GM12872 (cell line): ENCODE results near the gene CLEC16A.
A peak's percentile ranks its signal among the peaks of the same experiment; 100 is the strongest.

Experiments used
- CTCF ChIP-seq: IDR thresholded peaks from 3 replicates; pipeline ENCODE4 v1.5.1; 2011; ENCODE audit warnings: low read depth, mild to moderate bottlenecking, low read length, moderate library complexity; ENCODE audit not compliant: insufficient read depth

Gene CLEC16A

GRCh38 chr16:10906914-10907756 is 37.2 kb upstream of the CLEC16A start:
- TF ChIP-seq CTCF = no peak

DNA sequence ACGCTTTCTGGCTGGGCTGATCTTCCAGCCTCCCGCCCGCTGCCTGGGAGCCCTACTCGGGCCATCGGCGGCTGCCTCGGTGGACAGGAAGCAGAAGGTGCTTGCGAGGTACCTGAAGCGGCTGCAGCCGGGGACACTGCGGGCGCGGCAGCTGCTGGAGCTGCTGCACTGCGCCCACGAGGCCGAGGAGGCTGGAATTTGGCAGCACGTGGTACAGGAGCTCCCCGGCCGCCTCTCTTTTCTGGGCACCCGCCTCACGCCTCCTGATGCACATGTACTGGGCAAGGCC is 36.7 kb upstream of the CLEC16A start:
- no peak for TF ChIP-seq CTCF

- TF ChIP-seq CTCF = no peak
Observed at GRCh38 chr16:10911267-10911666, 33.1 kb upstream of the CLEC16A start.

GRCh38 chr16:10916534-10916933 is 27.8 kb upstream of the CLEC16A start:
- no peak for TF ChIP-seq CTCF

DNA sequence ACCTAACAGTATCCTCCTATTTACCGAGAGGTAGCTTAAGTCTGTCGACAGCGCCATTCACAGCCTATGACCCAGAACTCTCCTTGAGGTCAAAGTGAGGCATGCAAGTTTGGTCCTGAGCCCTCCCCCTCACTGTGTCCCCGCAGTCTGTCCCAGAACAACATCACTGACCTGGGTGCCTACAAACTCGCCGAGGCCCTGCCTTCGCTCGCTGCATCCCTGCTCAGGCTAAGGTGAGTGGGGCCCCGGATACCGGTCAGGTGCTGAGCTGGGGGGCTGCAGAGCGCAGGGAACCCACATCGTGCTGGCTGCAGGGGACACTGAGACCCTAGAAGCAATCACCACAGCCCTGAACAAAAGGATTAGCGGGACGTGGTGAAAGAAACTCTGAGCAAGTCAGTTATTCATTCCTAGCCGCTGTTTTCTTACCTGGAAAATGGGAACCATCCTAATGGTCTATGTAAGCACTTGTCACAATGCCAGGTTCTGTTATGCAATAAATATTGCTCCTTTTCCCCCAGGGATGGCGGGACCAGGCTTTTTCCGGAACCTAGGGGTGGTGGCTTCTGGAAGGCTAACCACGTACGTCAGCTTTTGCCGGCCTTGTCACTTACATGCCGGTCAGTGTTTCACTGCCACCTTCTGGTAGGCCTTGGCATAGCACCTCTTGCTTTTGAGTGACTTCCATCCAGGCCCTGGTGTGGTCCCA is 25.9 kb upstream of the CLEC16A start:
- peak; percentile 100 for TF ChIP-seq CTCF

- TF ChIP-seq CTCF = no peak
Observed at GRCh38 chr16:10919003-10919351, 25.4 kb upstream of the CLEC16A start.

- TF ChIP-seq CTCF = no peak
Observed at GRCh38 chr16:10920726-10921427, 23.5 kb upstream of the CLEC16A start.
